K562 (cell line): ENCODE results near the gene MMP11. TPM values are rescaled to one million over a fixed set of nuclear protein-coding genes. Genes with fewer than 3 reads are reported as not detected.

Experiments used
- ATAC-seq: fragments of 200-7000 bp; cut with Tn5 transposase; 3 replicates; pipeline ENCODE4 v1.9.1; 2020; ENCODE audit warnings: moderate library complexity
- BruUV-seq: library from RNA; stranded (reverse); fragments of 400-500 nt; replicated peaks from 2 replicates; lab custom pipeline; 2021; lab: Mats Ljungman, UMichigan
- CTCF ChIA-PET: fragments of 300-600 bp; formaldehyde crosslinking; extraction: SDS; loops from one replicate; lab custom pipeline; 2021; ENCODE audit warnings: low intra/inter-chr PET ratio; lab: Yijun Ruan, JAX
- POLR2A ChIA-PET: fragments of 300-600, 350-650 bp; sonication (Branson Sonifier 250); formaldehyde crosslinking; extraction: SDS; loops from one replicate; lab custom pipeline; 2021; ENCODE audit warnings: antibody characterized with exemption, inconsistent platforms; lab: Yijun Ruan, JAX
- DNase-seq, 4 experiments: peaks; one replicate each; pipeline versions ENCODE4 v3.0.0 to v3.0.0-alpha.2; 2011 to 2018; ENCODE audit warnings: low spot score in 3 of 4, mixed read lengths in 3 of 4; ENCODE audit errors: extremely low read depth in 1 of 4
- FAIRE-seq: peaks from 2 replicates; lab custom pipeline; 2011; peaks lifted over from hg19 to GRCh38; lab: Jason Lieb, UNC
- H2AFZ ChIP-seq: 2 replicates; pipeline ENCODE4 v1.6.0; 2011; ENCODE audit warnings: low read depth, low read length, control low read depth, inconsistent platforms
- H3K27ac ChIP-seq: fragments of 200-600 bp; 3 replicates; pipeline ENCODE4 v1.8.0; 2011; ENCODE audit warnings: low read depth, mild to moderate bottlenecking, control low read depth, inconsistent platforms, low read length, moderate library complexity, mixed read lengths; ENCODE audit errors: extremely low read depth
- H3K27me3 ChIP-seq, 2 experiments: fragments of 300-600 bp in 1 of 2; 2 replicates in 1 of 2; 3 replicates in 1 of 2; pipeline versions ENCODE4 v1.6.0 to v1.8.0; 2011; ENCODE audit warnings: inconsistent platforms in 2 of 2, low read length in 2 of 2, mild to moderate bottlenecking in 1 of 2, mixed read lengths in 1 of 2, moderate library complexity in 1 of 2; ENCODE audit not compliant: control insufficient read depth in 2 of 2, insufficient read depth in 2 of 2
- H3K36me3 ChIP-seq: fragments of 300-600 bp; 3 replicates; pipeline ENCODE4 v1.8.0; 2011; ENCODE audit warnings: mild to moderate bottlenecking, low read length, inconsistent platforms; ENCODE audit not compliant: control insufficient read depth, insufficient read depth
- H3K4me1 ChIP-seq, 2 experiments: fragments of 200-600 bp in 1 of 2; replicated peaks in 1 of 2; 2 replicates in 1 of 2; 3 replicates in 1 of 2; pipeline versions ENCODE4 v1.5.1 to v1.8.0; 2011; ENCODE audit warnings: inconsistent platforms in 2 of 2, low read length in 2 of 2, mild to moderate bottlenecking in 1 of 2, mixed read lengths in 1 of 2, moderate library complexity in 1 of 2; ENCODE audit not compliant: control insufficient read depth in 2 of 2, insufficient read depth in 2 of 2
- H3K4me2 ChIP-seq: 2 replicates; pipeline ENCODE4 v1.6.1; 2011; ENCODE audit warnings: low read length, control low read depth, inconsistent platforms, mixed read lengths; ENCODE audit not compliant: insufficient read depth
- H3K4me3 ChIP-seq: fragments of 200-600 bp; sonication (generic), shearing (Covaris generic); 2 replicates; pipeline ENCODE4 v1.5.1; 2016; ENCODE audit warnings: control low read depth, inconsistent platforms
- H3K79me2 ChIP-seq: fragments of 200-600 bp; 3 replicates; pipeline ENCODE4 v1.8.0; 2011; ENCODE audit warnings: low read length, inconsistent platforms; ENCODE audit not compliant: control insufficient read depth, insufficient read depth
- H3K9ac ChIP-seq, 2 experiments: 2 replicates each; pipeline versions ENCODE4 v1.6.0 to v1.6.1; 2011; ENCODE audit warnings: low read depth in 2 of 2, low read length in 2 of 2, control low read depth in 1 of 2, inconsistent platforms in 1 of 2, mild to moderate bottlenecking in 1 of 2, mixed read lengths in 1 of 2; ENCODE audit not compliant: insufficient read depth in 1 of 2
- H3K9me1 ChIP-seq: one replicate; pipeline ENCODE4 v1.6.0; 2011; ENCODE audit warnings: inconsistent platforms, mild to moderate bottlenecking, low read length, moderate library complexity; ENCODE audit not compliant: control insufficient read depth, insufficient read depth
- H3K9me3 ChIP-seq: replicated peaks from 2 replicates; pipeline ENCODE4 v1.5.1; 2011; ENCODE audit warnings: low read depth, low read length, inconsistent platforms; ENCODE audit not compliant: control insufficient read depth, insufficient read depth
- H4K20me1 ChIP-seq: replicated peaks from 2 replicates; pipeline ENCODE4 v1.6.1; 2011; ENCODE audit warnings: low read length, inconsistent platforms, mixed read lengths; ENCODE audit not compliant: control insufficient read depth, insufficient read depth
- HINFP ChIP-seq: fragments of 450-650 bp; conservative IDR thresholded peaks from 2 replicates; pipeline ENCODE4 v1.6.1; 2016; ENCODE audit warnings: missing genetic modification characterization, low read depth, mild to moderate bottlenecking, control low read depth, missing compliant biosample characterization
- JUN ChIP-seq, 2 experiments: sonication (generic) in 1 of 2; formaldehyde crosslinking in 1 of 2; IDR thresholded peaks; 2 replicates each; pipeline versions ENCODE4 v1.6.1 to v1.8.0; 2012 to 2022; ENCODE audit warnings: borderline replicate concordance in 2 of 2, mild to moderate bottlenecking in 2 of 2, improper control_type of control experiment in 1 of 2, low read depth in 1 of 2, low read length in 1 of 2, missing genetic modification reagents in 1 of 2
- MTA2 ChIP-seq: fragments of 450-650 bp; IDR thresholded peaks from 2 replicates; pipeline ENCODE4 v1.6.1; 2016; ENCODE audit warnings: low read depth
- NCOA1 ChIP-seq: fragments of 450-650 bp; IDR thresholded peaks from 2 replicates; pipeline ENCODE4 v1.6.1; 2016; ENCODE audit warnings: low read depth
- NFATC3 ChIP-seq: fragments of 450-650 bp; IDR thresholded peaks from 2 replicates; pipeline ENCODE4 v1.6.1; 2017; ENCODE audit warnings: mild to moderate bottlenecking
- ZNF444 ChIP-seq: fragments of 250-450 bp; sonication (Bioruptor Pico); IDR thresholded peaks from 2 replicates; pipeline ENCODE4 v1.4.0; 2020; ENCODE audit warnings: mild to moderate bottlenecking, moderate library complexity
- ZNF696 ChIP-seq: fragments of 250-450 bp; sonication (Bioruptor Pico); conservative IDR thresholded peaks from 2 replicates; pipeline ENCODE4 v1.4.0; 2020; ENCODE audit warnings: mild to moderate bottlenecking, moderate library complexity
- WGBS: fragments of 100-300 bp; shearing (Covaris generic); methylation state at CpG from one replicate; pipeline ENCODE4 v1.1.6; 2016; ENCODE audit warnings: low coverage, mixed read lengths; ENCODE audit not compliant: insufficient coverage; ENCODE audit errors: missing lambda C conversion rate; 5-methylcytosine and 5-hydroxymethylcytosine counted together
- in situ Hi-C: fragments of 300-500 bp; cut with MboI; formaldehyde crosslinking; loops from 4 replicates; pipeline ENCODE4 v1.15.0; 2018; ENCODE audit warnings: inconsistent platforms, mixed read lengths
- intact Hi-C: fragments of 100-400 bp; cut with micrococcal nuclease; formaldehyde crosslinking; loops from 2 replicates; pipeline ENCODE4 v1.14.2; 2022
- polyA plus RNA-seq, 8 experiments: library from polyadenylated mRNA; depleted of rRNA in 4 of 8; stranded (reverse) in 5 of 8; unstranded in 3 of 8; fragments of >200 nt; fragmentation: Nextera tagmentation in 2 of 8; fragmentation: Illumina TruSeq in 1 of 8; extraction: Ambion mirVana in 2 of 8; extraction: Trizol in 1 of 8; gene quantifications; 2 replicates each; pipeline versions ENCODE4 v1.2.1 to v1.2.3, GENCODE V29; 2011 to 2014; ENCODE audit warnings: inconsistent platforms in 1 of 8, missing spikeins in 1 of 8
- total RNA-seq, 7 experiments: library from RNA; depleted of rRNA in 6 of 7; stranded (reverse); fragments of >200 nt in 6 of 7; fragmentation: Illumina TruSeq in 2 of 7; extraction: Trizol in 2 of 7; gene quantifications; 2 replicates each; pipeline versions ENCODE4 v1.2.1 to v1.2.3, GENCODE V29; 2011 to 2021; ENCODE audit warnings: low replicate concordance in 1 of 7
- TF ChIP-seq, protein P1 (sequence below): fragments of 250-450 bp; sonication (Bioruptor Pico); IDR thresholded peaks from 2 replicates; pipeline ENCODE4 v1.5.0; 2021

MMP11 gene
- total and polyA plus RNA-seq, 9 of the 15 experiments (the other 6 are each of a cell fraction or from before 2014, with no cell fraction given), result 0.14 to 1.8 (median 1.1) TPM; not detected in 2

DNA sequence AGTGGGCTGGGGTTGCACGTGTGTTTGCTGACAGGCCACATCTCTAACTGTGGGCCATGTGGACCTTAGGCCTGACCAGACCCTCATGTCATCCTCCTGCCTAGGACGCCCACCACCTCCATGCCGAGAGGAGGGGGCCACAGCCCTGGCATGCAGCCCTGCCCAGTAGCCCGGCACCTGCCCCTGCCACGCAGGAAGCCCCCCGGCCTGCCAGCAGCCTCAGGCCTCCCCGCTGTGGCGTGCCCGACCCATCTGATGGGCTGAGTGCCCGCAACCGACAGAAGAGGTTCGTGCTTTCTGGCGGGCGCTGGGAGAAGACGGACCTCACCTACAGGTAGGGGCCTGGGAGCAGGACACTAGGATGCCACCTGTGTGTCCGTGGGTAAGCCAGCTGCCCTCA, 6.4 kb downstream of the MMP11 start:
- FAIRE-seq (no peak), DNase-seq (no peak), ATAC-seq (no peak)
- H3K9ac ChIP-seq, result no peak overlapping the region; a peak in 1 of 4 replicates
- intact Hi-C loops (no loop called here), in situ Hi-C loops (no loop called here)
- H3K9me1 ChIP-seq, result no peaks in the 10 kb centered on the region
- no peak overlapping the region for H3K27ac ChIP-seq
- ChIA-PET CTCF (no interaction called here), POLR2A (interaction anchor here (1.1 kb wide), 1 partner anchor 588 kb away, joined by 4 read pairs; no protein-coding TSS in a partner anchor)
- no peak overlapping the region for H2AFZ ChIP-seq
- no peaks in the 10 kb centered on the region for H4K20me1 ChIP-seq
- BruUV-seq, result no TSS peak
- 25% methylated on average over 3 of the region's 16 CpGs for WGBS
- no peaks in the 10 kb centered on the region for H3K36me3 ChIP-seq
- no peaks in the 10 kb centered on the region for H3K27me3 ChIP-seq
- TF ChIP-seq, protein P1, sequence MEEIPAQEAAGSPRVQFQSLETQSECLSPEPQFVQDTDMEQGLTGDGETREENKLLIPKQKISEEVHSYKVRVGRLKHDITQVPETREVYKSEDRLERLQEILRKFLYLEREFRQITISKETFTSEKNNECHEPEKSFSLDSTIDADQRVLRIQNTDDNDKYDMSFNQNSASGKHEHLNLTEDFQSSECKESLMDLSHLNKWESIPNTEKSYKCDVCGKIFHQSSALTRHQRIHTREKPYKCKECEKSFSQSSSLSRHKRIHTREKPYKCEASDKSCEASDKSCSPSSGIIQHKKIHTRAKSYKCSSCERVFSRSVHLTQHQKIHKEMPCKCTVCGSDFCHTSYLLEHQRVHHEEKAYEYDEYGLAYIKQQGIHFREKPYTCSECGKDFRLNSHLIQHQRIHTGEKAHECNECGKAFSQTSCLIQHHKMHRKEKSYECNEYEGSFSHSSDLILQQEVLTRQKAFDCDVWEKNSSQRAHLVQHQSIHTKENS (CRISPR knock-in tag), result no peak
- no peak for TF ChIP-seq ZNF696 (CRISPR knock-in tag)
- no peak for TF ChIP-seq NCOA1
- no peak for TF ChIP-seq JUN (IDR thresholded peaks at IDR 0.05; ENCODE audit: borderline replicate concordance, low read depth, low read length)
- TF ChIP-seq JUN (CRISPR knock-in tag; IDR thresholded peaks at IDR 0.05; ENCODE audit: borderline replicate concordance), result no peak
- TF ChIP-seq ZNF444, result no peak
- TF ChIP-seq NFATC3, result no peak
- no peak for TF ChIP-seq HINFP (tag)
- TF ChIP-seq MTA2, result no peak
- no peak overlapping the region for H3K4me3 ChIP-seq
- H3K4me1 ChIP-seq, result peaks cover 0 to 22% of the 10 kb centered on the region in 2 experiments; a peak in 2 of 5 replicates
- no peak overlapping the region for H3K4me2 ChIP-seq
- H3K79me2 ChIP-seq, result no peaks in the 10 kb centered on the region
- H3K9me3 ChIP-seq, result no peaks in the 10 kb centered on the region
